Body of pancreas (tissue), 4 donors: ENCODE data around the gene SNX32.

Experiments used
- POLR2A ChIP-seq, 3 donors: fragments of 450-650 bp; IDR thresholded peaks; one replicate each; pipeline ENCODE4 v1.6.1; 2016; ENCODE audit warnings: antibody characterized with exemption in 3 of 3, mild to moderate bottlenecking in 2 of 3
- TF ChIP-seq, protein P1 (sequence below), 7 experiments: fragments of 450-650 bp in 4 of 7; fragments of 200-600 bp in 3 of 7; sonication (generic) in 3 of 7; IDR thresholded peaks; one replicate each; pipeline ENCODE4 v1.5.1; 2016 to 2019; ENCODE audit warnings: antibody characterized with exemption in 7 of 7

DNA sequence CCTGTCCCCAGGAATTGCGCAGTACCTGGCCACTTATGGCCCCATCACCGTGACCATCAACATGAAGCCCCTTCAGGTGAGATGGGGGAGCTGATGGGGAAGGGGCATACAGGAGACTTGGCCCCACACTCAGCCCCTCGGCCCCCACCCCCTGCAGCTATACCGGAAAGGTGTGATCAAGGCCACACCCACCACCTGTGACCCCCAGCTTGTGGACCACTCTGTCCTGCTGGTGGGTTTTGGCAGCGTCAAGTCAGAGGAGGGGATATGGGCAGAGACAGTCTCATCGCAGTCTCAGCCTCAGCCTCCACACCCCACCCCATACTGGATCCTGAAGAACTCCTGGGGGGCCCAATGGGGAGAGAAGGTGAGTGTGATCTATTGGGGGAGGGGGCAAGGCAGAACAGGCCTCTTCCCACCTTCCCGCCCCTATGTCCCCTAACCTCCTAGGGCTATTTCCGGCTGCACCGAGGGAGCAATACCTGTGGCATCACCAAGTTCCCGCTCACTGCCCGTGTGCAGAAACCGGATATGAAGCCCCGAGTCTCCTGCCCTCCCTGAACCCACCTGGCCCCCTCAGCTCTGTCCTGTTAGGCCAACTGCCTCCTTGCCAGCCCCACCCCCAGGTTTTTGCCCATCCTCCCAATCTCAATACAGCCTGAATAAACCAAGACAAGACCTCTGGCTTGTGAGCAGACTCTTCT is 49.4 kb downstream of the SNX32 start:
- no peak for TF ChIP-seq POLR2A (IDR thresholded peaks at IDR 0.05)
- TF ChIP-seq, protein P1, sequence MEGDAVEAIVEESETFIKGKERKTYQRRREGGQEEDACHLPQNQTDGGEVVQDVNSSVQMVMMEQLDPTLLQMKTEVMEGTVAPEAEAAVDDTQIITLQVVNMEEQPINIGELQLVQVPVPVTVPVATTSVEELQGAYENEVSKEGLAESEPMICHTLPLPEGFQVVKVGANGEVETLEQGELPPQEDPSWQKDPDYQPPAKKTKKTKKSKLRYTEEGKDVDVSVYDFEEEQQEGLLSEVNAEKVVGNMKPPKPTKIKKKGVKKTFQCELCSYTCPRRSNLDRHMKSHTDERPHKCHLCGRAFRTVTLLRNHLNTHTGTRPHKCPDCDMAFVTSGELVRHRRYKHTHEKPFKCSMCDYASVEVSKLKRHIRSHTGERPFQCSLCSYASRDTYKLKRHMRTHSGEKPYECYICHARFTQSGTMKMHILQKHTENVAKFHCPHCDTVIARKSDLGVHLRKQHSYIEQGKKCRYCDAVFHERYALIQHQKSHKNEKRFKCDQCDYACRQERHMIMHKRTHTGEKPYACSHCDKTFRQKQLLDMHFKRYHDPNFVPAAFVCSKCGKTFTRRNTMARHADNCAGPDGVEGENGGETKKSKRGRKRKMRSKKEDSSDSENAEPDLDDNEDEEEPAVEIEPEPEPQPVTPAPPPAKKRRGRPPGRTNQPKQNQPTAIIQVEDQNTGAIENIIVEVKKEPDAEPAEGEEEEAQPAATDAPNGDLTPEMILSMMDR (IDR thresholded peaks at IDR 0.05), result no peak
